Measurements from ENCODE around the gene CDH23. TPM values are rescaled to one million over a fixed set of nuclear protein-coding genes. Genes with fewer than 3 reads are reported as not detected.

CDH23 gene
- total and polyA plus RNA-seq, 9 of the 15 experiments (the other 6 are each of a cell fraction or from before 2014, with no cell fraction given) = 0.18 to 1.2 (median 0.47) TPM

- ChIA-PET CTCF (ENCODE audit: low intra/inter-chr PET ratio) (interaction anchor here (0.7 to 1.4 kb wide), 3 partner anchors 83 to 410 kb away, joined by 3 to 6 read pairs (median 4); no protein-coding TSS in a partner anchor), POLR2A (interaction anchor here (0.6 to 0.7 kb wide), 2 partner anchors 135 to 207 kb away, joined by 3 read pairs; no protein-coding TSS in a partner anchor)
- BruUV-seq (replicated peaks) = no TSS peak
- TF ChIP-seq CHD4 (IDR thresholded peaks at IDR 0.05; ENCODE audit: insufficient read depth, insufficient replicate concordance, low read depth, low read length, poor library complexity, severe bottlenecking) = no peak
- TF ChIP-seq JUND (IDR thresholded peaks at IDR 0.05; ENCODE audit: borderline replicate concordance, low read depth, low read length) = 0 out of 2 replicates have a peak, but pooled peaks have one; percentile 12
- TF ChIP-seq JUND (tag; IDR thresholded peaks at IDR 0.05; ENCODE audit: borderline replicate concordance, low read depth, low read length) = no peak
- peak; percentile 15 for TF ChIP-seq CTCFL (IDR thresholded peaks at IDR 0.05; ENCODE audit: borderline replicate concordance, insufficient read depth, low read depth, low read length, poor library complexity, severe bottlenecking)
- TF ChIP-seq NFIC (IDR thresholded peaks at IDR 0.05) = no peak
- TF ChIP-seq TAF1 (IDR thresholded peaks at IDR 0.05; ENCODE audit: control insufficient read depth, extremely low read depth, insufficient read depth, low read length, severe bottlenecking) = no peak
- TF ChIP-seq, protein P1, sequence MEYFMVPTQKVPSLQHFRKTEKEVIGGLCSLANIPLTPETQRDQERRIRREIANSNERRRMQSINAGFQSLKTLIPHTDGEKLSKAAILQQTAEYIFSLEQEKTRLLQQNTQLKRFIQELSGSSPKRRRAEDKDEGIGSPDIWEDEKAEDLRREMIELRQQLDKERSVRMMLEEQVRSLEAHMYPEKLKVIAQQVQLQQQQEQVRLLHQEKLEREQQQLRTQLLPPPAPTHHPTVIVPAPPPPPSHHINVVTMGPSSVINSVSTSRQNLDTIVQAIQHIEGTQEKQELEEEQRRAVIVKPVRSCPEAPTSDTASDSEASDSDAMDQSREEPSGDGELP (CRISPR knock-in tag; IDR thresholded peaks at IDR 0.05; ENCODE audit: borderline replicate concordance) = peak; percentile 39; the same call in 1 of the 2 replicates
- 0 out of 2 replicates have a peak, but pooled peaks have one; percentile 12 for TF ChIP-seq ZNF24 (IDR thresholded peaks at IDR 0.05)
- 0 out of 2 replicates have a peak, but pooled peaks have one; percentile 18 for TF ChIP-seq ZKSCAN1 (IDR thresholded peaks at IDR 0.05; ENCODE audit: low read depth, low read length)
- no peak for TF ChIP-seq HDGF (IDR thresholded peaks at IDR 0.05)
- peak; percentile 65; the same call in 1 of the 2 replicates for TF ChIP-seq ARID2 (IDR thresholded peaks at IDR 0.05)
Measured at GRCh38 chr10:71486484-71487114, 89.9 kb downstream of the CDH23 start.

More at GRCh38 chr10:71486484-71487114, 89.9 kb downstream of the CDH23 start:
- DNase-seq (ENCODE audit: extremely low read depth in 1 of 4, low spot score in 3 of 4) (peak; percentile 66 to 82 (median 73)), FAIRE-seq (peak; percentile 94), ATAC-seq (peak; percentile 98)
- no peaks in the 10 kb centered on the region for H3K36me3 ChIP-seq (ENCODE audit: control insufficient read depth, insufficient read depth, low read length)
- no peaks in the 10 kb centered on the region for H3K9me3 ChIP-seq (replicated peaks; ENCODE audit: control insufficient read depth, insufficient read depth, low read depth, low read length)
- no peaks in the 10 kb centered on the region for H3K9me1 ChIP-seq (ENCODE audit: control insufficient read depth, insufficient read depth, low read length)
- H3K9ac ChIP-seq (ENCODE audit: insufficient read depth in 1 of 2, low read depth in 2 of 2, low read length in 2 of 2) = peak overlapping the region in 1 of 2 experiments; percentile 26; a peak in 1 of 4 replicates
- 6% methylated on average over 6 of the region's 6 CpGs for WGBS (ENCODE audit: insufficient coverage, low coverage, missing lambda C conversion rate)
- H3K27me3 ChIP-seq (ENCODE audit: control insufficient read depth in 2 of 2, insufficient read depth in 2 of 2, low read length in 2 of 2) = peaks cover 24 to 39% of the 10 kb centered on the region in 2 experiments; a peak in 4 of 5 replicates
- no peaks in the 10 kb centered on the region for H4K20me1 ChIP-seq (replicated peaks; ENCODE audit: control insufficient read depth, insufficient read depth, low read length)
- in situ Hi-C loops (cut with MboI) = no loop called here
- H2AFZ ChIP-seq (ENCODE audit: low read depth, low read length) = no peak overlapping the region
- no peaks in the 10 kb centered on the region for H3K79me2 ChIP-seq (ENCODE audit: control insufficient read depth, insufficient read depth, low read length)
- no peak overlapping the region for H3K27ac ChIP-seq (ENCODE audit: extremely low read depth, low read depth, low read length)
- intact Hi-C loops (cut with micrococcal nuclease) = loop anchor here (1.0 to 5.0 kb wide), 4 partner anchors 84 to 326 kb away; no protein-coding TSS in a partner anchor
- H3K4me3 ChIP-seq = no peak overlapping the region
- H3K4me1 ChIP-seq (replicated peaks in 1 of 2; ENCODE audit: control insufficient read depth in 2 of 2, insufficient read depth in 2 of 2, low read length in 2 of 2) = no peaks in the 10 kb centered on the region
- no peak overlapping the region for H3K4me2 ChIP-seq (ENCODE audit: insufficient read depth, low read length)
